HEK293 (cell line): ENCODE data around the gene MICU1.

Source experiments
- CTCF ChIA-PET: fragments of 350-600 bp; formaldehyde crosslinking; extraction: SDS; loops from one replicate; lab custom pipeline; 2021; ENCODE audit warnings: antibody characterized with exemption; lab: Yijun Ruan, JAX
- POLR2A ChIA-PET: fragments of 300-600 bp; formaldehyde crosslinking; extraction: SDS; loops from one replicate; lab custom pipeline; 2020; ENCODE audit warnings: antibody characterized with exemption, inconsistent platforms; lab: Yijun Ruan, JAX
- H3K27ac ChIP-seq: fragments of 200-500 bp; sonication (Bioruptor generic); 2 replicates; pipeline ENCODE4 v1.5.1; 2014; ENCODE audit warnings: low read depth, low read length, control low read depth, inconsistent platforms; ENCODE audit errors: extremely low read depth
- H3K36me3 ChIP-seq, 2 experiments: fragments of 200-500 bp in 1 of 2; sonication (Bioruptor generic) in 1 of 2; 1 replicate in 1 of 2; 2 replicates in 1 of 2; pipeline ENCODE4 v1.5.1; 2014 to 2017; ENCODE audit warnings: inconsistent platforms in 2 of 2, low read length in 2 of 2; ENCODE audit not compliant: control insufficient read depth in 2 of 2, insufficient read depth in 1 of 2
- H3K4me1 ChIP-seq: fragments of 200-500 bp; sonication (Bioruptor generic); 2 replicates; pipeline ENCODE4 v1.5.1; 2014; ENCODE audit warnings: mild to moderate bottlenecking, low read length, inconsistent platforms; ENCODE audit not compliant: control insufficient read depth, insufficient read depth
- H3K4me3 ChIP-seq: 2 replicates; pipeline ENCODE4 v1.5.1; 2011; ENCODE audit warnings: low read depth, mild to moderate bottlenecking, control low read depth, low read length, moderate library complexity
- H3K9me3 ChIP-seq: fragments of 200-500 bp; sonication (Bioruptor generic); 2 replicates; pipeline ENCODE4 v1.5.1; 2014; ENCODE audit warnings: low read depth, low read length, inconsistent platforms; ENCODE audit not compliant: control insufficient read depth, insufficient read depth
- BCL6B ChIP-seq: fragments of 450-650 bp; formaldehyde crosslinking; IDR thresholded peaks from 2 replicates; pipeline ENCODE4 v1.5.1; 2017; ENCODE audit warnings: missing biosample characterization, missing genetic modification characterization
- GLIS1 ChIP-seq: fragments of 450-650 bp; formaldehyde crosslinking; IDR thresholded peaks from 2 replicates; pipeline ENCODE4 v1.5.1; 2016; ENCODE audit warnings: missing biosample characterization, missing genetic modification characterization
- INSM2 ChIP-seq: fragments of 450-650 bp; formaldehyde crosslinking; IDR thresholded peaks from 2 replicates; pipeline ENCODE4 v1.5.1; 2016; ENCODE audit warnings: missing biosample characterization, missing genetic modification characterization
- MZF1 ChIP-seq: fragments of 450-650 bp; formaldehyde crosslinking; IDR thresholded peaks from 2 replicates; pipeline ENCODE4 v1.5.1; 2017; ENCODE audit warnings: missing biosample characterization, missing genetic modification characterization, borderline replicate concordance
- PRDM6 ChIP-seq: fragments of 450-650 bp; formaldehyde crosslinking; IDR thresholded peaks from 2 replicates; pipeline ENCODE4 v1.5.1; 2017; ENCODE audit warnings: missing biosample characterization, missing genetic modification characterization
- SCRT2 ChIP-seq: fragments of 450-650 bp; formaldehyde crosslinking; IDR thresholded peaks from 2 replicates; pipeline ENCODE4 v1.5.1; 2016; ENCODE audit warnings: missing biosample characterization, missing genetic modification characterization
- SP2 ChIP-seq: fragments of 450-650 bp; formaldehyde crosslinking; IDR thresholded peaks from 2 replicates; pipeline ENCODE4 v1.5.1; 2016; ENCODE audit warnings: missing biosample characterization, missing genetic modification characterization
- SP7 ChIP-seq: fragments of 450-650 bp; formaldehyde crosslinking; IDR thresholded peaks from 2 replicates; pipeline ENCODE4 v1.5.1; 2016; ENCODE audit warnings: missing biosample characterization, missing genetic modification characterization
- ZFP37 ChIP-seq: fragments of 450-650 bp; formaldehyde crosslinking; IDR thresholded peaks from 2 replicates; pipeline ENCODE4 v1.5.1; 2016; ENCODE audit warnings: missing biosample characterization, missing genetic modification characterization
- ZNF10 ChIP-seq: fragments of 450-650 bp; formaldehyde crosslinking; IDR thresholded peaks from 2 replicates; pipeline ENCODE4 v1.5.1; 2017; ENCODE audit warnings: missing biosample characterization, missing genetic modification characterization
- ZNF140 ChIP-seq: fragments of 450-650 bp; formaldehyde crosslinking; IDR thresholded peaks from 2 replicates; pipeline ENCODE4 v1.5.1; 2016; ENCODE audit warnings: missing biosample characterization, missing genetic modification characterization
- ZNF239 ChIP-seq: fragments of 450-650 bp; formaldehyde crosslinking; IDR thresholded peaks from 2 replicates; pipeline ENCODE4 v1.5.1; 2016; ENCODE audit warnings: missing biosample characterization, missing genetic modification characterization
- ZNF248 ChIP-seq: fragments of 450-650 bp; formaldehyde crosslinking; IDR thresholded peaks from 2 replicates; pipeline ENCODE4 v1.5.1; 2017; ENCODE audit warnings: missing biosample characterization, missing genetic modification characterization
- ZNF266 ChIP-seq: fragments of 450-650 bp; formaldehyde crosslinking; IDR thresholded peaks from 2 replicates; pipeline ENCODE4 v1.5.1; 2016; ENCODE audit warnings: missing biosample characterization, missing genetic modification characterization, low read depth
- ZNF302 ChIP-seq: fragments of 450-650 bp; formaldehyde crosslinking; IDR thresholded peaks from 2 replicates; pipeline ENCODE4 v1.5.1; 2016; ENCODE audit warnings: missing biosample characterization, missing genetic modification characterization, low read depth
- ZNF391 ChIP-seq: fragments of 450-650 bp; formaldehyde crosslinking; IDR thresholded peaks from 2 replicates; pipeline ENCODE4 v1.5.1; 2016; ENCODE audit warnings: low read depth, missing biosample characterization, missing genetic modification characterization, borderline replicate concordance
- ZNF416 ChIP-seq: fragments of 450-650 bp; formaldehyde crosslinking; IDR thresholded peaks from 2 replicates; pipeline ENCODE4 v1.5.1; 2016; ENCODE audit warnings: missing biosample characterization, missing genetic modification characterization
- ZNF488 ChIP-seq: fragments of 450-650 bp; formaldehyde crosslinking; IDR thresholded peaks from 2 replicates; pipeline ENCODE4 v1.5.1; 2016; ENCODE audit warnings: missing biosample characterization, missing genetic modification characterization
- ZNF501 ChIP-seq: fragments of 450-650 bp; formaldehyde crosslinking; IDR thresholded peaks from 2 replicates; pipeline ENCODE4 v1.5.1; 2016; ENCODE audit warnings: missing biosample characterization, missing genetic modification characterization
- ZNF571 ChIP-seq: fragments of 450-650 bp; formaldehyde crosslinking; IDR thresholded peaks from 2 replicates; pipeline ENCODE4 v1.5.0; 2017; ENCODE audit warnings: missing biosample characterization, missing genetic modification characterization
- ZNF600 ChIP-seq: fragments of 450-650 bp; formaldehyde crosslinking; IDR thresholded peaks from 2 replicates; pipeline ENCODE4 v1.5.1; 2016; ENCODE audit warnings: missing biosample characterization, missing genetic modification characterization
- ZNF670 ChIP-seq: fragments of 450-650 bp; formaldehyde crosslinking; IDR thresholded peaks from 2 replicates; pipeline ENCODE4 v1.5.1; 2016; ENCODE audit warnings: missing biosample characterization, missing genetic modification characterization, low read depth
- ZNF776 ChIP-seq: fragments of 450-650 bp; formaldehyde crosslinking; IDR thresholded peaks from 2 replicates; pipeline ENCODE4 v1.5.0; 2017; ENCODE audit warnings: missing biosample characterization, missing genetic modification characterization, borderline replicate concordance
- ZNF777 ChIP-seq: fragments of 450-650 bp; formaldehyde crosslinking; IDR thresholded peaks from 2 replicates; pipeline ENCODE4 v1.5.1; 2017; ENCODE audit warnings: missing biosample characterization, missing genetic modification characterization, borderline replicate concordance
- ZNF785 ChIP-seq: fragments of 450-650 bp; formaldehyde crosslinking; IDR thresholded peaks from 2 replicates; pipeline ENCODE4 v1.5.1; 2016; ENCODE audit warnings: missing biosample characterization, missing genetic modification characterization
- ZNF837 ChIP-seq: fragments of 450-650 bp; formaldehyde crosslinking; IDR thresholded peaks from 2 replicates; pipeline ENCODE4 v1.5.1; 2016; ENCODE audit warnings: missing biosample characterization, missing genetic modification characterization
- ZSCAN5A ChIP-seq: fragments of 450-650 bp; formaldehyde crosslinking; IDR thresholded peaks from 2 replicates; pipeline ENCODE4 v1.5.1; 2016; ENCODE audit warnings: missing biosample characterization, missing genetic modification characterization
- ZXDB ChIP-seq: fragments of 450-650 bp; formaldehyde crosslinking; IDR thresholded peaks from 2 replicates; pipeline ENCODE4 v1.5.1; 2016; ENCODE audit warnings: missing biosample characterization, missing genetic modification characterization

Gene MICU1

GRCh38 chr10:72660220-72660619 lies 34.3 kb upstream of the MICU1 start (continued):
- TF ChIP-seq INSM2 (tag by site-specific recombination) (no peak), ZNF501 (no peak), MZF1 (tag by site-specific recombination) (no peak), ZFP37 (tag by site-specific recombination) (no peak), SCRT2 (no peak), ZNF239 (tag by site-specific recombination) (no peak), ZNF776 (no peak), PRDM6 (no peak), SP2 (tag by site-specific recombination) (no peak)
- TF ChIP-seq, all 188 proteins: peak for 0

- Histone ChIP-seq H3K36me3 (no peaks in the 10 kb centered on the region), H3K27ac (no peak overlapping the region), H3K9me3 (no peaks in the 10 kb centered on the region), H3K4me3 (no peak overlapping the region), H3K4me1 (no peaks in the 10 kb centered on the region)
- CTCF ChIA-PET = interaction anchor here (0.6 to 0.7 kb wide), 2 partner anchors 55 to 111 kb away, joined by 4 to 7 read pairs; no protein-coding TSS in a partner anchor
- POLR2A ChIA-PET = interaction anchor here (0.6 to 0.7 kb wide), 3 partner anchors 31 to 278 kb away, joined by 3 to 5 read pairs (median 4); no protein-coding TSS in a partner anchor
- TF ChIP-seq ZNF785 = no peak
- no peak for TF ChIP-seq ZXDB
- no peak for TF ChIP-seq BCL6B (tag by site-specific recombination)
- no peak for TF ChIP-seq ZNF302 (tag by site-specific recombination)
- 0 out of 2 replicates have a peak, but pooled peaks have one; percentile 13 for TF ChIP-seq GLIS1 (tag by site-specific recombination)
Measured at GRCh38 chr10:72659694-72660093, 33.8 kb upstream of the MICU1 start.

GRCh38 chr10:72658696-72659400 lies 33.0 kb upstream of the MICU1 start:
- POLR2A ChIA-PET = interaction anchor here (0.6 to 0.7 kb wide), 2 partner anchors 33 to 279 kb away, joined by 3 to 4 read pairs; partner anchors contain the start of gene MCU
- no peak overlapping the region for H3K27ac ChIP-seq
- CTCF ChIA-PET = interaction anchor here (0.7 kb wide), 3 partner anchors 96 to 232 kb away, joined by 3 to 4 read pairs (median 3); no protein-coding TSS in a partner anchor
- H3K4me3 ChIP-seq = no peak overlapping the region
- H3K36me3 ChIP-seq = no peaks in the 10 kb centered on the region
- H3K9me3 ChIP-seq = no peaks in the 10 kb centered on the region
- H3K4me1 ChIP-seq = no peaks in the 10 kb centered on the region
- TF ChIP-seq ZNF670 (tag by site-specific recombination) (no peak), ZNF777 (tag by site-specific recombination) (no peak), ZNF600 (no peak), ZSCAN5A (no peak), ZNF488 (tag by site-specific recombination) (no peak), ZNF391 (tag by site-specific recombination) (no peak), ZNF571 (no peak), ZNF266 (no peak), ZXDB (no peak), ZNF140 (tag by site-specific recombination) (no peak), ZNF248 (tag by site-specific recombination) (no peak), ZNF416 (tag by site-specific recombination) (no peak), SP7 (tag by site-specific recombination) (no peak), ZNF10 (tag by site-specific recombination) (no peak), ZNF837 (tag by site-specific recombination) (no peak)
